Putamen (tissue), 1 donor: ENCODE data around the gene CXCL5.
"Not testable (repeated sequence)": the region's sequence is repeated elsewhere in the genome, so short reads cannot be mapped to it uniquely, and the experiment has no call there.

Experiments used
- DNase-seq: peaks from one replicate; pipeline ENCODE4 v3.0.0-alpha.2; 2016; ENCODE audit warnings: low spot score

The CXCL5 gene

DNA sequence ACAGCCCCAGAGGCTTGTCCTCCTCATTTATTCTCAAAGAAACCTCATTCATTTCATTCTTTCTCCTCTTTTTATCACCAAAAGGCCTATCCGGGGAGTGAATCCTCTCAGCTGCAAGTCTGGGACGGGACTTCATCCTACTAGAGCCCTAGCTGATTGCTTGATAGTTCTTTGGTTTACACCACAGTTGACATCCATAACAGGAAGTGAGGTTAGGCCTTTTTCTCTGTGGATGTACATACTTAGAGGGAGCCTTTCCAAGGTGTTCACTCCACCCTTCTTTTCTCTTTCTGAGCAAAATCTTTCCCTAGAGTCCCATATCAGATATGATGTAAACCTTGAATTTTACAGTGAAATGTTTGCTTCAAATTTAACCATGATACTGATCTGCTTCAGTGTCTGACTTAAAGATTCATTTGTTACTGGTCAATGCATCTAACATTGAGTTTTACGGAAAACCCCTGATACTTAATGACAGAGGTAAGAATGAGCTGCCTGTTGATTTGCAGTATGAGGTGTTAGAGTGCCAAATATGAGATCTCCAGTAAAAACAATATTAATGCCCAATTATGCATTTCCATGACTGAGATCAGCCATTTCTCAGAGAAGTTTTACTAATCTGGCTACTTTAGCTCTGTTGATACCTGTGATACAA lies 16.8 kb upstream of the CXCL5 start:
- no peak for DNase-seq

GRCh38 chr4:74014332-74014731 lies 15.9 kb upstream of the CXCL5 start:
- no peak for DNase-seq

GRCh38 chr4:74013264-74013663 lies 14.8 kb upstream of the CXCL5 start:
- DNase-seq: no peak

GRCh38 chr4:74012130-74012529 lies 13.7 kb upstream of the CXCL5 start:
- DNase-seq: no peak

- DNase-seq: no peak
Observed at GRCh38 chr4:74009307-74009706, 10.8 kb upstream of the CXCL5 start.

DNA sequence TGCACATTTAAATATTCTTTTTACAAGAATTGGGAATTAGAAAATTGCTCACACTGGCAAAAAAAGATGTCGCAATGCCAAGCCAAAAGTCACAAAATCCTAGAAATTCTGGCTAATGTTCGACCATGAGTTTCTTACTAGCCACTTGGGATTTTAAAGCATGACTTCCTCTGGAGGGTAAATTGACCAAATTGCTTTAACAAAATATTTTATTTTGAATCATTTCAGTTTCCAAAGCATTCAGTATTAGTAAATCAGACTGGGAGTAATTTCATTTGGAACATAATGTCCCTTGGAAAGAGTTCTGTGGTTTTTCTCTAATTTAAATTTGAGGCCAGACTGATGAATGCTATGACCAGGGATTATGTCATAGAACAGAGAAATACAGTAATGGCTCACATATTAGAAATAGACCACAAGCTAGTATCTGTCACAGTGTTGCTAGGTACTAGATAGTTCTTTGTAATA lies 7.6 kb upstream of the CXCL5 start:
- no peak for DNase-seq

DNA sequence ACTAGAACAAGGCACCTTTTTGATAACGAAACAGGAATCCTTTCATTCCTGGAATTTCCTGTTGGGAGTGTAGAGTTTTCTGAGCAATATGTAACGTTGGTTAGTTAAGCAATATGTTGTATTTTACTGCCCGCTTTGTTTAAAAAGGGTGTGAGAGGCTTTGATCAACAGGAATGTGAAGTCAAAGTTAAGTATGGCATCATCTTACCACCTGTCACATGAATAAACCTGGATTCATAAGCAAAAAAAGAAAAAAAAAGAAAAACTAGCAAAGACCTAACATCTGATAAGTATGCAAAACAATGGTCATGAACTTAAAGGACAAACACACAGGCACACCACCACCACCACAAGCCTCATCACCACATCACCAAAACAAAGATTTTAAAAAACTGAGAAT lies 7.1 kb upstream of the CXCL5 start:
- no peak for DNase-seq

GRCh38 chr4:74004668-74005067 lies 6.2 kb upstream of the CXCL5 start:
- no peak for DNase-seq

- no peak for DNase-seq
Observed at GRCh38 chr4:74000301-74000700, 1.8 kb upstream of the CXCL5 start.

- no peak for DNase-seq
Observed at GRCh38 chr4:73992050-73992449, 6.4 kb downstream of the CXCL5 start.

DNA sequence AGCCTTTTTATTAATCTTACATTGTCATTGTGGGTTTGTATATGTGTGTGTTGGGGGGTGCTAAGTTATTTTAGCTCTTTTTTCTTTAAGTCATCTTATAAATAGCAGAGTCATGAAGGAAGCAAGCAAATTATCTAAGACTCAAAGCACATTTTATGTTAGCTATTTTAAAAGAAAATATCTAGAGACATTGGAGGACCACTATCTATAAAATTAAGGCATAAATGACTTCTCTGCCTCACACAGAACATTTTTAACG lies 6.8 kb downstream of the CXCL5 start:
- DNase-seq: no peak

GRCh38 chr4:73990988-73991741 lies 7.3 kb downstream of the CXCL5 start:
- DNase-seq: no peak

GRCh38 chr4:73989928-73990327 lies 8.5 kb downstream of the CXCL5 start:
- DNase-seq: no peak

GRCh38 chr4:73989031-73989430 lies 9.4 kb downstream of the CXCL5 start:
- no peak for DNase-seq

DNA sequence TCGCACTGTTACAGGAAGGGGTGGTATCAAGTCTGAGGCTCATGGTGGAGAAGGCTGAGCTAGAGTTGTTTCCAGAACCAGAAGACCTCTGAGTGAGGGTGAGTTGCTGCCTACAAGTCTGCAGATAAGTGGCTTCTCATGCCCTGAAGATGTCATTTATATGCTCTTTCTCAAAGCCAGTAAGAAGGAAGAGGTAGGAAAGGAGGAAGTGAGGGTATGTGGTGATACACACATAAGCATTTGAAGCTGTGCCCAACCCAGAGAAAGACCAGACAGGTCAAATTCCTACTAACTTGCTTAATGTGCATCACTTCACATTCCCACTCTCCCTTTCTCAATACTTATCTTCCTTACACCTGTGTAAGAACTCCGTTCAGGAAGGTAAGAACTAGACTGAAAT lies 10.4 kb downstream of the CXCL5 start, which contains the start of gene PPBP:
PPBP (minus strand) TSS at position 130 of the 400 bp plus-strand sequence; CDS start at position 43, 87 bp downstream.
- DNase-seq: no peak

DNA sequence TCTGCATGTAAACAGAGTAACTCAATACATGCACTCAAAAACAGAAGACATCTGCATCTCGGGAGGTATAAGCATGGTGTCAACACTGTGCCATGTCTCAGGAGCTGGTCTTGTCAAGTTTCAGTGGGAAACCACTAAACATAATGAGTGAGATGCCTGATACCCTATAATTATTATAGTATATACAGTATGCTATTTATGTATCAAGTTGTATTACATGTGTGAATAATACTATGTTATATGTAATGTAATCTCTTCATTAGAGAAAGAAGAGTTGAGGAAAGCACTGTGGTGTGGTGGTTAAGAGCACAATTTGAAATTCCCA lies 13.0 kb downstream of the CXCL5 start:
- DNase-seq: no peak

DNA sequence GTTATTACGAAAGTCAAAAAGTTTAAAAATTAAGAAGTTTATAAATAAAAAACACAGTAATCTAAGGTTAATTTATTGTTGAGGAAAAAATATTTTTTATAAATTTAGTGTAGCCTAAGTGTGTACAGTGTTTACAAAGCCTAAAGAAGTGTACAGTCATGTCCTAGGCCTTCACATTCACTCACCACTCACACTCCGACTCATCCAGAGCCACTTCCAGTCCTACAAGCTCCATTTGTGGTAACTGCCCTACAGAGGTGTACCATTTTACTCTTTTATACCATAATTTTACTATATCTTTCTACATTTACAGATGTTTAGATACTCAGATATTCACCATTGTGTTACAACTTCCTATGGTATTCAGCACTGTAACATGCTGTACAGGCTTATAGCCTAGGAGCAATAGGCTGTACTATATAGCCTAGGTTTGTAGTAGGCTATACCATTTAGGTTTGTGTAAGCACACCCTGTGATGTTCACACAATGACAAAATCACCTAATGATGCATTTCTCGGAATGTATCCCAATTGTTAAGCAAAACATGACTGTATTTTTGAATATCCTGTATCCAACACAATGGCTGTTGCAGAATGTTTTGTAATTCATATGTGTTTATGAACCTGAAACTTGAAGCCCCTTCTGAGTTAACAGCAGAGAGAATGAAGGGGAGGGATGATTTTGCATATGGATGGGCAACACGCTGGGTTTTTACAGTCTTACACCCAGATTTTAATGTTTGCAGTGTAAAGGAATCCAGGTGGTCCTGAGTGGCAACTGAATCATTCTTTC lies 13.5 kb downstream of the CXCL5 start:
- DNase-seq: no peak

DNA sequence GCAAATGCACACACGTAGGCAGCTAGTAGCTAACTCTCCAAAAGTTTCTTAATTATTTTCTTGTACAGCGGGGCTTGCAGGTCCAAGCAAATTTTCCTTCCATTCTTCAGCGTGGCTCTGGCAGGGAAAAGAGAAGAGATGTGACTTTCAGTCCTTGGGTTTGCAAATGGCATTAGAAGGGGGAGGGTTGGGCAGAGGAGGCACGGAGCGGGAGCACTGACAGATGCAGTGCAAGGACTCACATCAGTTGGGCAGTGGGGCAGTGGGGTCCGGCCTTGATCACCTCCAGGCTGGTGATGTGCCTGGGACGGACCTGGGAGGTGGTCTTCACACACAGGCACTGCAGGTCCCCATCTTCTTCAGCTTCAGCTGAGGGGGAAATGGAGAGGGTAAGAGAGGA lies 17.3 kb downstream of the CXCL5 start:
- not testable (repeated sequence) for DNase-seq

DNA sequence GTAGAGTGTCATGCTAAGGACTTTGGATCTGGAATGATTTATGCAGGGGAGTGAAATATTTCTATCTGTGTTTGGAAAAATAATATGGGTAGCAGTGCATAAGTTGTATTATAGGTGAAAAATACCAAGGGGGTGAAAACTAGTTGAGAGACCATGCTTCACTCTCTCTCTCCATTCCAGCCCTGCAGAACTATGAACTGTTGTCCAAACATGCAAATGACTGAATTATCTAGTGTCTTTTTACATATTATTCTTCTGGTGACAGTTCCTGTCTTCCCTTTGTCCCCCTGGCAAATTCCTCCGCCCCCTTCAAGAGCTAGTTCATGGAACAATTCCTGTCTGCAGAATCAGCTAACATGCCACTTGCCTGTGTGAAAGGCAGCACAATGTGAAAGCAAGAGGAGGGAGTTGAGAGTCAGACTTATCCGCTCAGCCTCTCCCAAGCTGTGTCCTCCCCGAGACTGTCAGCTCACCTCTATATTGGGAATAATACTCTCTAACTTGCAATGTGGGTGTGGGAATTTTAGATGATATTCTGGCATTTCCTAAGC lies 19.0 kb downstream of the CXCL5 start:
- no peak for DNase-seq

DNA sequence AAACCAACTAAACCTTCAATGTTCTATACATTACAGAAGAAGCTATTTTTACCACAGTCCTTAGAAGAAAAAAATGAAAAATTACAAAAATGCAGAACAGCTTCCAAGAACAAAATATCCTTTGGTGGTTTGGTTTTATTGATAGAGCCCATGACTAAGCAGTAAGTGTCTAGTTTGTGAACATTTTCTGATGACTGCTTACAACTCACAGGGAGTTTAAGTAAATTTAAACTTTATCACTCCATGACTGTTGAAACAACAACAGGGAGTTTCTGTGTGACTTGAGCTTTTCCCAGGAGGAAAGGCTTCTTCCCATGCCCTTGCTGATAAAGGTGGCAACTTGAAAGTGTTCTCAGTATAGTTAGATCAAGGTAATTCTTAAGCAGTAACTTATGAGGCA lies 19.6 kb downstream of the CXCL5 start:
- no peak for DNase-seq

DNA sequence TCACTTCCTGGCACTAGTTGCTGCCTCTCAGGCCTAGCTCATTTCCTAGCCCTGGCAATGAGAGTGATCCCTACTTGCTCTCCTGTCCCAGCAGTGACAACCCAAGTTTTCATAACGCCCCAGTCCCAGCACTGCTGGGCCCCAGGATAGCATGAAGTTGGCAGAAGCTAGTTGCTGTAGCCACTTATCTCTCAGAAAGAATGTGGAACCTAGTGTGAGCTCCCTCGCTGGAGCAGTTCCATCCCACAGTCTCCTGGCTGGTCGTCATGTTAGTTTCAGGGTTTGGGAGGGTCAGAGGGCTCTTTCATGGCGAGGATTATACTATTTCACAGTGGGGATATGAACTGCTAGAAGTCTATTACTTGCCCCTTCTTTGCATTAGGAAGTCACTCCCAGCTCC lies 21.8 kb downstream of the CXCL5 start:
- DNase-seq: no peak

- no peak for DNase-seq
Observed at GRCh38 chr4:73976217-73976616, 22.3 kb downstream of the CXCL5 start.

DNA sequence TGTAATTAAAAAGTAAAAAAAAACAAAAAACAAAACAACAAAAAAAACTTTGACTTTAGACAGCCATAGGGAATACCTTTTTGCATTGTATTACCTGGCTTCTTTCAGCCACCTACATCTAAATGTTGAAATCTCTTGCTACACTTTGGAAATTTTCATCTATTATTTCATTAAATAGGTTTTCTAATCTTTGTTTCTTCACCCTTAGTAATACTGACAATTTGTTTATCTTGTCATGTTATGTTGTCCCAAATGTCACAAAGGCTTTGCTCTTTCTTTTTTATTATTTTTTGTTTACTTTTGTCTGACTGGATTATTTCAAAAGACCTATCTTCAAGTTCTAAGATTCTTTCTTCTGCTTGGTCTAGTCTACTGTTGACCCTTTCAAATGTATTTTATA lies 24.1 kb downstream of the CXCL5 start:
- no peak for DNase-seq
